Epidermal melanocyte (primary cell): ENCODE measurements around the gene TSPAN16.
"Not testable (repeated sequence)": the region's sequence is repeated elsewhere in the genome, so short reads cannot be mapped to it uniquely, and the experiment has no call there.

Experiments
- DNase-seq: peaks from one replicate; pipeline ENCODE4 v3.0.0; 2011; ENCODE audit warnings: low spot score; ENCODE audit not compliant: insufficient read length

Gene TSPAN16

GRCh38 chr19:11345122-11345803 lies 49.3 kb downstream of the TSPAN16 start:
- DNase-seq: no peak

- peak; percentile 98 for DNase-seq
Observed at GRCh38 chr19:11346104-11346940, 50.4 kb downstream of the TSPAN16 start, which contains the start of the genes CCDC159 and TMEM205. CCDC159 (plus strand) TSS chr19:11346519; CDS start chr19:11346607, 88 bp downstream. TMEM205 (minus strand) TSS chr19:11346268; CDS start chr19:11345619, 649 bp downstream.

- DNase-seq: no peak
Observed at GRCh38 chr19:11347546-11348039, 51.6 kb downstream of the TSPAN16 start.

DNA sequence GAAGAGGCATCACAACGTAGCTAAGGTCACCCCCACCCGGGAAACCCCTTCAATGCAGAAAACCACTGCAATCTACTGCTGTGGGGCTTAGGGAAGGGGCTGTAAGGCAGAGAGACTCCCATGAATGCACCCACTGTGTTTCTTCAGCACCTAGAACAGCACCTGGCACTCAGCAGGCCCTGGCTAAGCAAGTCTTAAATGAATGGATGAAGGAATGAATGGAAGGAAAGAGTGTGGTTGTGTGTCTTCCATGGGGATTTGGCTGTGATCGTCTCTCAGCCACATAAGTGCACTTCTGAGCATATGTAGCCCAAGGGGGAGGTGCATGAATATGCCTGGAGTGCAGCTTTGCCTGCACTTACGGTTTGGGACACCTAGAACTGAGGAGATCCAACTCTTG lies 53.2 kb downstream of the TSPAN16 start:
- DNase-seq: no peak

DNA sequence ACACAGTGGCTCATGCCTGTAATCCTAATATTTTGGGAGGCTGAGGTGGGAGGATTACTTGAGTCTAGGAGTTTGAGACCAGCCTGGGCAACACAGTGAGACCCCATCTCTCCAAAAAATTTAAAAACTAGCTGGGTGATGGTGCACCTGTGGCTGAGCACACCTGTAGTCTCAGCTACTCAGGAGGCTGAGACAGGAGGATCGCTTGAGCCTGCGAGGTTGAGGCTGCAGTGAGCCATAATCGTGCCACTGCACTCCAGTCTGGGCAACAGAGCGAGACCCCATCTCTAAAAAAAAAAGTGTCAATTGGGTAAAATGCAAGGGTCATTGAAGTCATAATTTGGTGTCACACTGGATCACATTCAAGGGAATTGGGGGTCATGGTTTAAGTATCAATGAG lies 58.1 kb downstream of the TSPAN16 start:
- DNase-seq: not testable (repeated sequence)

DNA sequence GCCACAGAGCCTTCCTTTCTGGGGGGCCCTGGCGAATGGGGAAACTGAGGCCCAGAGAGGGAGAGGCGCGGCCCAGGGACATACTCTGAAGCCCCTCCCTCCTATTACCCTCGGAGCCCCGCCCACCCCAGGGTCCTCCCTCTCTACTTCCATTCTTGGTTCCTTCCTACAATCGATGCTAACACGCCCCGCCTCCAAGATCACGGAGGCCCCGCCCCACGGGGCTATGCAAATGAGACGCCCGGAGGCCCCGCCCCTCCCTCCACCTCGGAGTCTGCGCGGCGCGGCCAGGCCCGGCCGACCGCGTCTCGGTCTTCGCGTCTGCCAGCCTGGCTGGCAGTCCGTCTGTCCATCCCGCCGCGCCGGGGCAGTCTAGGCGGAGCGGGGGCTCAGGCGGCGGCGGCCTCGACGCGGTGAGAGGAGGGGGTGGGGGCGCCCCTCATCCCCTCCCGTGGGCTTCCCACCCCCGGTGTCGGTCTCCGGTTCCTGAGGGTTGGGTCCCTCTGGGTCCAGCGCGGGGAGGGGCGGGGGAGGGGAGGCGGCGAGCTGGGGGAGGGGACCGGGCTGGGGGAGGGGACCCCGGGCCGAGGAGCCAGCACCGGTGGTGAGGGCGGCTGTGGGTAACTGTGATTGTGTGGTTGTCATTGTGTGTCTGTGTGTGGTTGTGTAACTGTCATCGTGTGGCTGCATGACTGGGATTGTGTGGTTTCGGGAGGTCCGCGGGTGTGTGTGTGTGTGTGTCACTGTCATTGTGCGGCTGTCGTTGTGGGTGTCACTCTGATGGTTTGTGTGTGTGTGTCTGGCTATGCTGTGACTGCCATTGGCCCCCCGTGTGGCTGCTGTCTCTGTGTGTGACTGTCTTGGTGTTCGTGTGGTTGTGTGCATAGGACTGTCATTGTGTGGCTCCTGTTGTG lies 59.5 kb downstream of the TSPAN16 start, which contains the start of gene PLPPR2:
TSS of gene PLPPR2 (plus strand) at position 273 of the 914 bp plus-strand sequence. CDS start 2,242 bp downstream, outside the sequence.
- DNase-seq: peak; percentile 96

GRCh38 chr19:11356074-11356397 lies 60.1 kb downstream of the TSPAN16 start:
- no peak for DNase-seq

DNA sequence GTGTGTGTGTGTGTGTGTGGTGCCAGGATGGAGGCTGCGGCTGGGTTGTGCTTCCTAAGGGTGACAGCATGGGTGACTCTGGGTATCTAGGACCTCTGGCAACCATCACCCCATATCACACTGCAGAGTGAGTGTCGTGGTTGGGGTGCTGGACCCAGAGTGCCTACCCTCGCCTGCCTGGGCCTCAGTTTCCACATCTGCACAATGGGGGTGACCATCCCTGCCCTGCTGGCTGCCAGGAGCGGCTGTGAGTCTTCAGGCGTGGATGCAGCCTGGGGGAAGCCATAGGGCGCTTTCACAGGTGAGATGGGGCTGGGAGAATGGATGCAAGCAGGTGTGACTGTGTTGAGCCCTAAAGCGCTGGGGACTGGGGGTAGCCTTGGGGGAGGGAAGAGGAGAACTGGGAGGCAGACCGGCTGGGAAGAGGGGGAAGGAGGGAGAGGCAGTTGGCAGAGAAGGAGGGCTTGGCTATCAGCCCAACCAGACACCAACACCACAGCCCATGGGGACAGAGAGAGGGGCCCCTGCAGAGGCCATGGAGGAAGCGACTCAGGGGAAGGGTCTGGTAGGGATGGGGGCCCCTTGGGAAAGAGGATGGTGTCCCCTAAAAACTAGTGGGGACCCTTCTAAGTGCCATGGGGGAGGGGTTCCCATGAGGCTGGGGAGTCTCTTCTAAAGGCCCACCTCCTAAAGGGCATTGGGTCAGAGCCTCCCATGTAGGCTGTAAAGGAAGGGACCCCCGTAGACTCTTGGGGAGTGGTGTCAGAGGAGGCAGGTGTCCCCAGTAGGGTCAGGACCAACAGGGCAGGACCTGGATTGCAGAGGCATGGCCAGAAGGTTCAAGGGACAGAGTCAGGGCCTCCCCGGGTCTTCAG lies 61.0 kb downstream of the TSPAN16 start:
- DNase-seq: no peak

GRCh38 chr19:11359421-11359820 lies 63.5 kb downstream of the TSPAN16 start:
- DNase-seq: no peak

- DNase-seq: no peak
Observed at GRCh38 chr19:11361037-11361770, 65.2 kb downstream of the TSPAN16 start.

- DNase-seq: no peak
Observed at GRCh38 chr19:11361771-11362731, 66.1 kb downstream of the TSPAN16 start.

GRCh38 chr19:11363881-11364280 lies 67.9 kb downstream of the TSPAN16 start:
- DNase-seq: no peak

- no peak for DNase-seq
Observed at GRCh38 chr19:11364296-11364904, 68.4 kb downstream of the TSPAN16 start.

- no peak for DNase-seq
Observed at GRCh38 chr19:11364935-11365334, 69.0 kb downstream of the TSPAN16 start.
